ENCODE results near the gene CCL1.

- TF ChIP-seq POLR2A (IDR thresholded peaks at IDR 0.05) = no peak
- no peak for TF ChIP-seq POLR2AphosphoS5 (IDR thresholded peaks at IDR 0.05)
Observed at GRCh38 chr17:34371405-34372100, 8.5 kb upstream of the CCL1 start.
